Measurements from ENCODE around the gene ENTPD3.
"Not testable (repeated sequence)": the region's sequence is repeated elsewhere in the genome, so short reads cannot be mapped to it uniquely, and the experiment has no call there.

The ENTPD3 gene

GRCh38 chr3:40462838-40463237 lies 75.9 kb downstream of the ENTPD3 start:
- DNase-seq: not testable (repeated sequence)

- DNase-seq: no peak
These were observed 76.6 kb downstream of the ENTPD3 start for GRCh38 chr3:40463579-40463978.

- DNase-seq: peak in 3 of 5 donors; percentile 14 to 48 (median 19)
These were observed 77.5 kb downstream of the ENTPD3 start for GRCh38 chr3:40464339-40465110.

- DNase-seq: no peak
These were observed 78.1 kb downstream of the ENTPD3 start for GRCh38 chr3:40465111-40465407.

- DNase-seq: no peak
These were observed 78.5 kb downstream of the ENTPD3 start for GRCh38 chr3:40465456-40465855.

GRCh38 chr3:40468018-40468417 lies 81.0 kb downstream of the ENTPD3 start:
- DNase-seq: no peak

GRCh38 chr3:40470701-40471100 lies 83.7 kb downstream of the ENTPD3 start:
- no peak for DNase-seq

- DNase-seq: peak; percentile 16 to 63 (median 38)
These were observed 89.8 kb downstream of the ENTPD3 start, which contains the start of gene ZNF619 for GRCh38 chr3:40476478-40477470. TSS of gene ZNF619 (plus strand) at chr3:40477122. CDS start at chr3:40477980, 858 bp downstream.

GRCh38 chr3:40477666-40478065 lies 90.7 kb downstream of the ENTPD3 start:
- no peak for DNase-seq
